Liver (tissue), 9 donors: ENCODE measurements around the gene CEPT1. TPM values are rescaled to one million over a fixed set of nuclear protein-coding genes. Genes with fewer than 3 reads are reported as not detected.

ENCODE experiments used
- DNase-seq: peaks from one replicate; pipeline ENCODE4 v3.0.0-alpha.2; 2017; ENCODE audit warnings: low spot score
- H3K27ac ChIP-seq, 2 donors: one replicate each; pipeline ENCODE4 v1.7.0; 2013; ENCODE audit warnings: inconsistent platforms in 2 of 2, low read length in 2 of 2, control low read depth in 1 of 2, low read depth in 1 of 2, mild to moderate bottlenecking in 1 of 2
- H3K27me3 ChIP-seq, 4 donors: one replicate each; pipeline versions ENCODE4 v1.6.1 to v1.7.0; 2013; ENCODE audit warnings: low read length in 3 of 4, inconsistent platforms in 1 of 4, mild to moderate bottlenecking in 1 of 4, moderate library complexity in 1 of 4; ENCODE audit not compliant: control insufficient read depth in 4 of 4, insufficient read depth in 4 of 4
- H3K36me3 ChIP-seq, 4 donors: one replicate each; pipeline versions ENCODE4 v1.6.1 to v1.7.0; 2013; ENCODE audit warnings: low read length in 3 of 4, mild to moderate bottlenecking in 3 of 4, low read depth in 1 of 4, moderate library complexity in 1 of 4; ENCODE audit not compliant: control insufficient read depth in 4 of 4, insufficient read depth in 3 of 4
- H3K4me1 ChIP-seq, 4 donors: one replicate each; pipeline versions ENCODE4 v1.6.1 to v1.7.0; 2013; ENCODE audit warnings: low read length in 3 of 4, mild to moderate bottlenecking in 3 of 4, moderate library complexity in 1 of 4; ENCODE audit not compliant: control insufficient read depth in 4 of 4, insufficient read depth in 4 of 4
- H3K4me3 ChIP-seq, 3 donors: one replicate each; pipeline versions ENCODE4 v1.6.1 to v1.7.0; 2013; ENCODE audit warnings: low read length in 3 of 3, control low read depth in 1 of 3, low read depth in 1 of 3, mild to moderate bottlenecking in 1 of 3
- H3K9ac ChIP-seq, 2 donors: one replicate each; pipeline ENCODE4 v1.7.0; 2013; ENCODE audit warnings: low read length in 2 of 2, mild to moderate bottlenecking in 2 of 2, moderate library complexity in 2 of 2, control low read depth in 1 of 2, low read depth in 1 of 2
- H3K9me3 ChIP-seq, 4 donors: one replicate each; pipeline versions ENCODE4 v1.6.1 to v1.7.0; 2013; ENCODE audit warnings: low read length in 3 of 4; ENCODE audit not compliant: control insufficient read depth in 4 of 4
- CTCF ChIP-seq: fragments of 150-350 bp; IDR thresholded peaks from 2 replicates; pipeline ENCODE4 v1.5.1; 2017; ENCODE audit warnings: improper control_type of control experiment, low read depth, low read length; ENCODE audit not compliant: missing input control
- FOXA1 ChIP-seq: IDR thresholded peaks from 2 replicates; pipeline ENCODE4 v1.6.1; 2016; ENCODE audit warnings: antibody characterized with exemption
- GABPA ChIP-seq, 2 donors: IDR thresholded peaks in 1 of 2; conservative IDR thresholded peaks in 1 of 2; 2 replicates each; pipeline ENCODE4 v1.6.1; 2016; ENCODE audit warnings: antibody characterized with exemption in 2 of 2, mild to moderate bottlenecking in 1 of 2, moderate library complexity in 1 of 2
- RAD21 ChIP-seq, 2 donors: IDR thresholded peaks; 2 replicates each; pipeline ENCODE4 v1.6.1; 2016; ENCODE audit warnings: antibody characterized with exemption in 2 of 2, mild to moderate bottlenecking in 2 of 2
- REST ChIP-seq: IDR thresholded peaks from 2 replicates; pipeline ENCODE4 v1.6.1; 2016; ENCODE audit warnings: antibody characterized with exemption, mild to moderate bottlenecking
- RXRA ChIP-seq, 2 donors: IDR thresholded peaks; 2 replicates each; pipeline ENCODE4 v1.6.1; 2017 to 2018; ENCODE audit warnings: antibody characterized with exemption in 2 of 2, mild to moderate bottlenecking in 1 of 2
- SP1 ChIP-seq: IDR thresholded peaks from 2 replicates; pipeline ENCODE4 v1.6.1; 2018; ENCODE audit warnings: antibody characterized with exemption, mild to moderate bottlenecking
- TAF1 ChIP-seq: conservative IDR thresholded peaks from 2 replicates; pipeline ENCODE4 v1.6.1; 2016; ENCODE audit warnings: antibody characterized with exemption, mild to moderate bottlenecking
- WGBS: extraction: QIAGEN DNeasy Blood & Tissue Kit; methylation state at CpG from one replicate; pipeline ENCODE4 v1.1.7; 2013; 5-methylcytosine and 5-hydroxymethylcytosine counted together
- polyA plus RNA-seq, 2 donors: library from polyadenylated mRNA; stranded (reverse) in 1 of 2; unstranded in 1 of 2; fragments of 200-250 nt in 1 of 2; fragments of >200 nt in 1 of 2; fragmentation: Nextera tagmentation in 1 of 2; extraction: Ambion mirVana in 1 of 2; gene quantifications; one replicate each; pipeline versions ENCODE4 v1.2.1 to v1.2.3, GENCODE V29; 2013 to 2015
- total RNA-seq, 2 donors: library from RNA; depleted of rRNA; stranded (reverse); fragments of >200 nt; gene quantifications; one replicate each; pipeline ENCODE4 v1.2.3, GENCODE V29; 2014
- donor health status: healthy.
- donor health status: healthy.
- donor health status: healthy.
- donor health status: healthy.
- donor health status: healthy.

Gene CEPT1
- total and polyA plus RNA-seq, 4 donors, result 10.0 to 37.3 (median 27.7) TPM

GRCh38 chr1:111221633-111222291 is 81.7 kb downstream of the CEPT1 start:
- H3K27ac ChIP-seq, result no peak overlapping the region

GRCh38 chr1:111222308-111223125 is 82.5 kb downstream of the CEPT1 start:
- Histone ChIP-seq H3K9me3 (no peaks in the 10 kb centered on the region), H3K4me1 (peaks cover 0 to 11% (median 2%) of the 10 kb centered on the region in 4 donors), H3K27me3 (no peaks in the 10 kb centered on the region), H3K9ac (peak overlapping the region; percentile 3 to 5), H3K27ac (no peak overlapping the region), H3K36me3 (no peaks in the 10 kb centered on the region), H3K4me3 (no peak overlapping the region)
- no peak for TF ChIP-seq GABPA (IDR thresholded peaks at IDR 0.05 in 1 of 2, conservative IDR thresholded peaks at IDR 0.05 in 1 of 2)
- TF ChIP-seq CTCF, result peak; percentile 89
- TF ChIP-seq SP1, result no peak
- TF ChIP-seq RAD21 (IDR thresholded peaks at IDR 0.05), result peak; percentile 97 to 99
- no peak for TF ChIP-seq RXRA (IDR thresholded peaks at IDR 0.05)
- no peak for TF ChIP-seq FOXA1
- no peak for TF ChIP-seq TAF1
- WGBS, result 27% methylated on average over 10 of the region's 10 CpGs
- DNase-seq, result peak; percentile 79

More at GRCh38 chr1:111221633-111222291, 81.7 kb downstream of the CEPT1 start:
- 51% methylated on average over 5 of the region's 5 CpGs for WGBS
- H3K4me1 ChIP-seq, result peaks cover 0 to 11% (median 2%) of the 10 kb centered on the region in 4 donors
- no peak for DNase-seq
- H3K27me3 ChIP-seq, result no peaks in the 10 kb centered on the region
- TF ChIP-seq REST (no peak), RAD21 (IDR thresholded peaks at IDR 0.05) (peak in 1 of 2 donors; percentile 25)
- no peaks in the 10 kb centered on the region for H3K9me3 ChIP-seq
- H3K4me3 ChIP-seq, result no peak overlapping the region
- H3K9ac ChIP-seq, result peak overlapping the region in 1 of 2 donors; percentile 5
- no peaks in the 10 kb centered on the region for H3K36me3 ChIP-seq

- peaks cover 0 to 11% (median 2%) of the 10 kb centered on the region in 4 donors for H3K4me1 ChIP-seq
- H3K27me3 ChIP-seq, result no peaks in the 10 kb centered on the region
- WGBS, result 78% methylated on average over 6 of the region's 6 CpGs
- H3K9ac ChIP-seq, result no peak overlapping the region
- TF ChIP-seq CTCF, result no peak
- no peaks in the 10 kb centered on the region for H3K36me3 ChIP-seq
- H3K4me3 ChIP-seq, result no peak overlapping the region
- no peaks in the 10 kb centered on the region for H3K9me3 ChIP-seq
- DNase-seq, result no peak
- no peak overlapping the region for H3K27ac ChIP-seq
Observed at GRCh38 chr1:111223126-111223685, 83.2 kb downstream of the CEPT1 start.
